Measurements from ENCODE around the gene SCUBE1. TPM values are rescaled to one million over a fixed set of nuclear protein-coding genes. Genes with fewer than 3 reads are reported as not detected.

The SCUBE1 gene
- total RNA-seq, 1 experiment from 2014 or later = 3.9 TPM

DNA sequence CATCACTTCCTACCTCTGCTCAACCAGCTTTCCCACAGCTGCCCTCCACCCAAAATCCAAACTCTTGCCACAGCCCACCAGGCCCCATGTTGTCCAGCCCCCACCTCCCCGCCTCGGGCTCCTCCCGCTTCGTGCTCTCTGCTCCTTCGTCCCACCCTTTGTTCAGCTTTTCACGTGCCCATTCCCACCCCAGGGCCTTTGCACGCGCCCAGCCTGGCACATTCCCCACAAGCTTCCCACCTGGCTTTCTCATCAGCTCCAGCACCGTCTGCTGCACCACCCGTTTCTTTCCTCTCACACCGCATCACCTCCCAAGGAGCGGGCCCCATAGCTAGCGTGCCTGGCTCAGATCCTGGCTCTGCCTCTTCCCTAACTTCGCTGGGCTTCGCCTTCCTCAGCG, 54.8 kb downstream of the SCUBE1 start:
- Histone ChIP-seq H3K27me3 (ENCODE audit: insufficient read depth, low read length) (no peaks in the 10 kb centered on the region), H3K9me3 (ENCODE audit: control insufficient read depth in 1 of 2, insufficient read depth in 1 of 2, low read depth in 1 of 2, low read length in 2 of 2) (no peaks in the 10 kb centered on the region), H2AFZ (ENCODE audit: low read depth, low read length, poor library complexity, severe bottlenecking) (no peak overlapping the region), H3K27ac (ENCODE audit: low read depth, low read length) (no peak overlapping the region), H3K4me1 (ENCODE audit: control insufficient read depth in 1 of 2, insufficient read depth in 2 of 2, low read length in 2 of 2) (peaks cover 0 to 2% of the 10 kb centered on the region in 2 experiments; a peak in 1 of 4 replicates), H3K79me2 (ENCODE audit: insufficient read depth, low read length) (no peaks in the 10 kb centered on the region), H3K4me3 (replicated peaks in 1 of 2; ENCODE audit: low read depth in 1 of 2, low read length in 2 of 2) (no peak overlapping the region), H3K9ac (ENCODE audit: low read length) (no peak overlapping the region), H3K4me2 (ENCODE audit: low read length) (no peak overlapping the region), H3K9me2 (ENCODE audit: insufficient read depth) (no peaks in the 10 kb centered on the region), H3K36me3 (ENCODE audit: control insufficient read depth in 1 of 2, insufficient read depth in 2 of 2, low read length in 2 of 2) (no peaks in the 10 kb centered on the region), H4K20me1 (ENCODE audit: insufficient read depth) (no peaks in the 10 kb centered on the region)
- ATAC-seq = no peak
- no peak for DNase-seq (ENCODE audit: low read depth, low spot score)
- RAD21 ChIA-PET (ENCODE audit: low non-redundant PET in 1 of 2, low total read pairs in 2 of 2, uncharacterized antibody in 2 of 2, unreplicated experiment in 2 of 2) = no interaction called here
- TF ChIP-seq POLR2A (IDR thresholded peaks at IDR 0.05; ENCODE audit: borderline replicate concordance, extremely low read depth, insufficient read depth, insufficient read length) = no peak
- TF ChIP-seq RAD21 (IDR thresholded peaks at IDR 0.05; ENCODE audit: low read depth) = no peak
- no peak for TF ChIP-seq CEBPB (IDR thresholded peaks at IDR 0.05; ENCODE audit: low read depth)
- CTCF ChIA-PET = no interaction called here
- POLR2A ChIA-PET = no interaction called here
- BruUV-seq (replicated peaks) = no TSS peak
- intact Hi-C loops (cut with micrococcal nuclease) = no loop called here

DNA sequence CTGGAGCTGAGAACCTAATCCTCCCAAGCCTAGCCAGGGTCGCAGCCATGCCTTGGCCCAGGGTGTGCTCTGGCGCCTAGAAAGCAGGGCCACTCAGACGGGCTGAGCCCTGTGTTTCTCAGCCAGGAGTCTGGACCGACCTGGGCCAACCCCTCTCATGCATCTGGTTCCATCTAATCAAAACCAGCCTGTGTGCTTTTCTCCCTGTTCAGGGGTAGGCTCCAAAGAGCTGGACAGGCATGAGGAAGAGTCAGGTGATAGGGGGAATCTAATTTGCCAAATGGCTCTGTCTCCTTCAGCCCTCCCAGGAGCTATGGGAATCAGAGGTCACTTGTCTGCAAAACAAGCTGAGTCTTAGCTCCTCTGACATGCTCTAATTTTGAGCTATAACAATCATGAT, 55.7 kb downstream of the SCUBE1 start:
- CTCF ChIA-PET = interaction anchor here (1.0 kb wide), 1 partner anchor 56 kb away, joined by 5 read pairs; no protein-coding TSS in a partner anchor
- TF ChIP-seq, protein P1, sequence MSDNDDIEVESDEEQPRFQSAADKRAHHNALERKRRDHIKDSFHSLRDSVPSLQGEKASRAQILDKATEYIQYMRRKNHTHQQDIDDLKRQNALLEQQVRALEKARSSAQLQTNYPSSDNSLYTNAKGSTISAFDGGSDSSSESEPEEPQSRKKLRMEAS (IDR thresholded peaks at IDR 0.05) = no peak
- TF ChIP-seq SIN3A (IDR thresholded peaks at IDR 0.05; ENCODE audit: low read depth) = no peak
- TF ChIP-seq ELF1 (IDR thresholded peaks at IDR 0.05; ENCODE audit: borderline replicate concordance, low read depth) = no peak
- no peak for TF ChIP-seq SRF (IDR thresholded peaks at IDR 0.05; ENCODE audit: low read depth)
- no peak for TF ChIP-seq FOSL1 (IDR thresholded peaks at IDR 0.05; ENCODE audit: low read depth)
- TF ChIP-seq EZH2 (IDR thresholded peaks at IDR 0.05) = no peak
- TF ChIP-seq CBX3 (IDR thresholded peaks at IDR 0.05; ENCODE audit: low read depth) = no peak
- TF ChIP-seq CEBPB (IDR thresholded peaks at IDR 0.05; ENCODE audit: low read depth) = no peak
- TF ChIP-seq ZNF274 (IDR thresholded peaks at IDR 0.05; ENCODE audit: low read depth, low read length) = no peak
- TF ChIP-seq, protein P2, sequence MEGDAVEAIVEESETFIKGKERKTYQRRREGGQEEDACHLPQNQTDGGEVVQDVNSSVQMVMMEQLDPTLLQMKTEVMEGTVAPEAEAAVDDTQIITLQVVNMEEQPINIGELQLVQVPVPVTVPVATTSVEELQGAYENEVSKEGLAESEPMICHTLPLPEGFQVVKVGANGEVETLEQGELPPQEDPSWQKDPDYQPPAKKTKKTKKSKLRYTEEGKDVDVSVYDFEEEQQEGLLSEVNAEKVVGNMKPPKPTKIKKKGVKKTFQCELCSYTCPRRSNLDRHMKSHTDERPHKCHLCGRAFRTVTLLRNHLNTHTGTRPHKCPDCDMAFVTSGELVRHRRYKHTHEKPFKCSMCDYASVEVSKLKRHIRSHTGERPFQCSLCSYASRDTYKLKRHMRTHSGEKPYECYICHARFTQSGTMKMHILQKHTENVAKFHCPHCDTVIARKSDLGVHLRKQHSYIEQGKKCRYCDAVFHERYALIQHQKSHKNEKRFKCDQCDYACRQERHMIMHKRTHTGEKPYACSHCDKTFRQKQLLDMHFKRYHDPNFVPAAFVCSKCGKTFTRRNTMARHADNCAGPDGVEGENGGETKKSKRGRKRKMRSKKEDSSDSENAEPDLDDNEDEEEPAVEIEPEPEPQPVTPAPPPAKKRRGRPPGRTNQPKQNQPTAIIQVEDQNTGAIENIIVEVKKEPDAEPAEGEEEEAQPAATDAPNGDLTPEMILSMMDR (IDR thresholded peaks at IDR 0.05 in 2 of 3, conservative IDR thresholded peaks at IDR 0.05 in 1 of 3; ENCODE audit: borderline replicate concordance in 1 of 3, insufficient read depth in 1 of 3, low read depth in 2 of 3, low read length in 2 of 3) = no peak

More for the DNA sequence above, 55.7 kb downstream of the SCUBE1 start:
- intact Hi-C loops (cut with micrococcal nuclease) = no loop called here
- ChIA-PET POLR2A (no interaction called here), RAD21 (ENCODE audit: low non-redundant PET in 1 of 2, low total read pairs in 2 of 2, uncharacterized antibody in 2 of 2, unreplicated experiment in 2 of 2) (interaction anchor here in 1 of 2 experiments (0.6 kb wide), 1 partner anchor 32 kb away, joined by 5 read pairs; no protein-coding TSS in a partner anchor)
- no peaks in the 10 kb centered on the region for H3K9me2 ChIP-seq (ENCODE audit: insufficient read depth)
- DNase-seq (ENCODE audit: low read depth, low spot score) = no peak
- H3K9me3 ChIP-seq (ENCODE audit: control insufficient read depth in 1 of 2, insufficient read depth in 1 of 2, low read depth in 1 of 2, low read length in 2 of 2) = no peaks in the 10 kb centered on the region
- H3K79me2 ChIP-seq (ENCODE audit: insufficient read depth, low read length) = no peaks in the 10 kb centered on the region
- no TSS peak for BruUV-seq (replicated peaks)
- no peak overlapping the region for H3K9ac ChIP-seq (ENCODE audit: low read length)
- no peak overlapping the region for H3K4me3 ChIP-seq (replicated peaks in 1 of 2; ENCODE audit: low read depth in 1 of 2, low read length in 2 of 2)
- no peaks in the 10 kb centered on the region for H4K20me1 ChIP-seq (ENCODE audit: insufficient read depth)
- H3K27me3 ChIP-seq (ENCODE audit: insufficient read depth, low read length) = no peaks in the 10 kb centered on the region
- H2AFZ ChIP-seq (ENCODE audit: low read depth, low read length, poor library complexity, severe bottlenecking) = no peak overlapping the region
- ATAC-seq = no peak
- no peak overlapping the region for H3K4me2 ChIP-seq (ENCODE audit: low read length)
- H3K4me1 ChIP-seq (ENCODE audit: control insufficient read depth in 1 of 2, insufficient read depth in 2 of 2, low read length in 2 of 2) = no peaks in the 10 kb centered on the region
- H3K36me3 ChIP-seq (ENCODE audit: control insufficient read depth in 1 of 2, insufficient read depth in 2 of 2, low read length in 2 of 2) = no peaks in the 10 kb centered on the region
- H3K27ac ChIP-seq (ENCODE audit: low read depth, low read length) = no peak overlapping the region

Data from HCT116 (cell line).